ENCODE data around the gene MYOM3.
"Not testable (repeated sequence)": the region's sequence is repeated elsewhere in the genome, so short reads cannot be mapped to it uniquely, and the experiment has no call there.

DNA sequence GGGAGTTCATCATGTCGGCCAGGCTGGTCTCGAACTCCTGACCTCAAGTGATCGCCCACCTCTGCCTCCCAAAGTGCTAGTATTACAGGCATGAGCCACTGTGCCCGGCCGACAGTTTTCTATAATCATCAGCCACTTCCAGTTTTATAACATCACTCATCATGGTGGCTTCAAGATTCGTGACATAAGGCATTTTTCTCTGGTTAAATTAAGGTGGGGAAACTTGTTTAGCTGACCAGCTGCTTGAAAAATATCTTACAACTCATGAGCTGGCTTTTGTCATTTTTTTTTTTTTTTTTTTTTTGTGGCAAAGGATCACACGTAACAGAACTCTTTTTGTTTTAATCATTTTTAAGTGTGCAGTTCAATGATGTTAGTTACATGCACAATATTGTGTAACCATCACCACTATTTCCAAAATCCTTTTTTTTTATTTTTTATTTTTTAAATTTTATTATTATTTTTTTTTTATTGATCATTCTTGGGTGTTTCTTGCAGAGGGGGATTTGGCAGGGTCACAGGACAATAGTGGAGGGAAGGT, 80.9 kb downstream of the MYOM3 start:
- TF ChIP-seq, protein P1, sequence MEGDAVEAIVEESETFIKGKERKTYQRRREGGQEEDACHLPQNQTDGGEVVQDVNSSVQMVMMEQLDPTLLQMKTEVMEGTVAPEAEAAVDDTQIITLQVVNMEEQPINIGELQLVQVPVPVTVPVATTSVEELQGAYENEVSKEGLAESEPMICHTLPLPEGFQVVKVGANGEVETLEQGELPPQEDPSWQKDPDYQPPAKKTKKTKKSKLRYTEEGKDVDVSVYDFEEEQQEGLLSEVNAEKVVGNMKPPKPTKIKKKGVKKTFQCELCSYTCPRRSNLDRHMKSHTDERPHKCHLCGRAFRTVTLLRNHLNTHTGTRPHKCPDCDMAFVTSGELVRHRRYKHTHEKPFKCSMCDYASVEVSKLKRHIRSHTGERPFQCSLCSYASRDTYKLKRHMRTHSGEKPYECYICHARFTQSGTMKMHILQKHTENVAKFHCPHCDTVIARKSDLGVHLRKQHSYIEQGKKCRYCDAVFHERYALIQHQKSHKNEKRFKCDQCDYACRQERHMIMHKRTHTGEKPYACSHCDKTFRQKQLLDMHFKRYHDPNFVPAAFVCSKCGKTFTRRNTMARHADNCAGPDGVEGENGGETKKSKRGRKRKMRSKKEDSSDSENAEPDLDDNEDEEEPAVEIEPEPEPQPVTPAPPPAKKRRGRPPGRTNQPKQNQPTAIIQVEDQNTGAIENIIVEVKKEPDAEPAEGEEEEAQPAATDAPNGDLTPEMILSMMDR (IDR thresholded peaks at IDR 0.05), result not testable (repeated sequence)
- not testable (repeated sequence) for TF ChIP-seq POLR2A (IDR thresholded peaks at IDR 0.05)
